Ishikawa (cell line): ENCODE measurements around the gene PRSS27.

Experiments used
- CEBPB ChIP-seq: IDR thresholded peaks from 2 replicates; pipeline ENCODE4 v1.6.1; 2012
- CREB1 ChIP-seq: IDR thresholded peaks from 2 replicates; pipeline ENCODE4 v1.6.1; 2012; ENCODE audit warnings: low read depth
- EGR1 ChIP-seq: IDR thresholded peaks from 2 replicates; pipeline ENCODE4 v1.6.1; 2012
- EP300 ChIP-seq: IDR thresholded peaks from 2 replicates; pipeline ENCODE4 v1.6.1; 2012; ENCODE audit warnings: borderline replicate concordance
- FOXM1 ChIP-seq: IDR thresholded peaks from 2 replicates; pipeline ENCODE4 v1.6.1; 2012; ENCODE audit warnings: low read depth, borderline replicate concordance
- MAX ChIP-seq: IDR thresholded peaks from 2 replicates; pipeline ENCODE4 v1.6.1; 2012
- NFIC ChIP-seq: IDR thresholded peaks from 2 replicates; pipeline ENCODE4 v1.6.1; 2012
- RAD21 ChIP-seq: IDR thresholded peaks from 2 replicates; pipeline ENCODE4 v1.6.1; 2012; ENCODE audit warnings: low read depth
- REST ChIP-seq: IDR thresholded peaks from 2 replicates; pipeline ENCODE4 v1.6.1; 2012; ENCODE audit warnings: low read depth, mild to moderate bottlenecking
- TAF1 ChIP-seq: IDR thresholded peaks from 2 replicates; pipeline ENCODE4 v1.6.1; 2012; ENCODE audit warnings: low read depth, mild to moderate bottlenecking
- TCF12 ChIP-seq: IDR thresholded peaks from 2 replicates; pipeline ENCODE4 v1.6.1; 2012; ENCODE audit warnings: low read depth
- TEAD4 ChIP-seq: IDR thresholded peaks from 2 replicates; pipeline ENCODE4 v1.6.1; 2012
- USF1 ChIP-seq: IDR thresholded peaks from 2 replicates; pipeline ENCODE4 v1.6.1; 2012
- YY1 ChIP-seq: IDR thresholded peaks from 2 replicates; pipeline ENCODE4 v1.6.1; 2012; ENCODE audit warnings: low read depth
- ZBTB7A ChIP-seq: IDR thresholded peaks from 2 replicates; pipeline ENCODE4 v1.6.1; 2012; ENCODE audit warnings: low read depth

Gene PRSS27

GRCh38 chr16:2726923-2727322, 6.9 kb upstream of the PRSS27 start:
- no peak for TF ChIP-seq EP300
- TF ChIP-seq CEBPB, result no peak
- no peak for TF ChIP-seq EGR1
- TF ChIP-seq REST, result no peak
- TF ChIP-seq MAX, result no peak
- TF ChIP-seq TAF1, result no peak
- TF ChIP-seq CREB1, result no peak
- no peak for TF ChIP-seq ZBTB7A

- no peak for TF ChIP-seq RAD21
- TF ChIP-seq USF1, result no peak
- no peak for TF ChIP-seq CREB1
- TF ChIP-seq TEAD4, result no peak
- no peak for TF ChIP-seq YY1
- TF ChIP-seq EGR1, result no peak
- TF ChIP-seq ZBTB7A, result no peak
- no peak for TF ChIP-seq MAX
- no peak for TF ChIP-seq REST
- TF ChIP-seq TCF12, result no peak
- no peak for TF ChIP-seq NFIC
- TF ChIP-seq CEBPB, result no peak
- TF ChIP-seq EP300, result no peak
- TF ChIP-seq TAF1, result no peak
- TF ChIP-seq FOXM1, result no peak
These were observed 4.9 kb upstream of the PRSS27 start for GRCh38 chr16:2724816-2725348.

- TF ChIP-seq TAF1 (no peak), FOXM1 (no peak), EGR1 (no peak), CEBPB (no peak), YY1 (no peak), EP300 (no peak), TCF12 (no peak), RAD21 (no peak), TEAD4 (no peak), NFIC (no peak), USF1 (no peak), CREB1 (no peak), MAX (no peak), ZBTB7A (no peak), REST (no peak)
These were observed 4.2 kb upstream of the PRSS27 start for GRCh38 chr16:2724088-2724676.

GRCh38 chr16:2720719-2721633, 952 bp upstream of the PRSS27 start:
- TF ChIP-seq TAF1 (peak; percentile 53), ZBTB7A (peak; percentile 92), EP300 (0 out of 2 replicates have a peak, but pooled peaks have one; percentile 28), REST (no peak), EGR1 (0 out of 2 replicates have a peak, but pooled peaks have one; percentile 28), YY1 (0 out of 2 replicates have a peak, but pooled peaks have one; percentile 51), TCF12 (peak; percentile 39; the same call in 1 of the 2 replicates), FOXM1 (no peak), NFIC (peak; percentile 41; the same call in 1 of the 2 replicates), TEAD4 (peak; percentile 33; the same call in 1 of the 2 replicates), RAD21 (peak; percentile 44; the same call in 1 of the 2 replicates), CREB1 (peak; percentile 70), CEBPB (no peak), USF1 (peak; percentile 44), MAX (peak; percentile 47; the same call in 1 of the 2 replicates)
